RKO (cell line): ENCODE data around the gene CISD1.
A peak's percentile ranks its signal among the peaks of the same experiment; 100 is the strongest.

ENCODE experiments used
- DNase-seq: peaks from one replicate; pipeline ENCODE4 v3.0.0-alpha.2; 2016; ENCODE audit warnings: low spot score

CISD1 gene

GRCh38 chr10:58311026-58311425, 42.1 kb downstream of the CISD1 start:
- DNase-seq = no peak

DNA sequence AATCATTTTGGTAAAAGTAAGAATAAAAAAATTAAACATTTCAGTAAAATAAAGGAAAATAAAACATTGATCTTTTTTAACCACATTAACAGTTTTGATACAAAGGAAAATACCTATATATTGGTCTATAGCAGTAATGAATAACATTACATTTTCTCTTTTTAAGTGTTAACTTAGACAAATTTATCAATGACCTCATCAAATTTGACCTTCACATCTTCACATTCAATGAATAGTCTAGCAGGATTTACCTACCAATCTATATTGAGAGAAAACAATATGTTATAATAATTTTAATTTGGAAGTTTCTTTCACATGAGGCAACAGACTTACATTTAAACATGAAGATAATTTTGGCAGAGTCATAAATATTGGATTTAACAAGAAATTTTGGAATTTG, 47.9 kb downstream of the CISD1 start:
- DNase-seq = no peak

- no peak for DNase-seq
These were observed 49.4 kb downstream of the CISD1 start for GRCh38 chr10:58318346-58318745.

DNA sequence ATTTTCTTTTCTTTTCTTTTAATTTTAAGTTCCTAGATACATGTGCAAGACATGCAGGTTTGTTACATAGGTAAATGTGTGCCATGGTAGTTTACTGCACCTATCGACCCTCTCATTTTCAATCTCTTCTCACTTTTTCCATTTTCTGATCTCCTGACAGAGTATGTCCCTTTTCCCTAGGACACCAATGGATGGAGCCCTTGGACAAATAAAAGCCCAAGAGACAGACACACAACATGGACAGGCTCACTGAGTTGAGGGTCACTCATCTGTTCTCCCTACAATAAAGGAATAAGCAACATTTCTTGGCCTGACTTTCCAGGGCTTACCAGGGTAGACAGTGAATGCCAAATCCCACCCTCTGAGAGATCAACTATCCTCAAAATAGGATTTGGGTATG, 50.6 kb downstream of the CISD1 start:
- DNase-seq = no peak

- no peak for DNase-seq
These were observed 51.5 kb downstream of the CISD1 start for GRCh38 chr10:58320351-58321049.

DNA sequence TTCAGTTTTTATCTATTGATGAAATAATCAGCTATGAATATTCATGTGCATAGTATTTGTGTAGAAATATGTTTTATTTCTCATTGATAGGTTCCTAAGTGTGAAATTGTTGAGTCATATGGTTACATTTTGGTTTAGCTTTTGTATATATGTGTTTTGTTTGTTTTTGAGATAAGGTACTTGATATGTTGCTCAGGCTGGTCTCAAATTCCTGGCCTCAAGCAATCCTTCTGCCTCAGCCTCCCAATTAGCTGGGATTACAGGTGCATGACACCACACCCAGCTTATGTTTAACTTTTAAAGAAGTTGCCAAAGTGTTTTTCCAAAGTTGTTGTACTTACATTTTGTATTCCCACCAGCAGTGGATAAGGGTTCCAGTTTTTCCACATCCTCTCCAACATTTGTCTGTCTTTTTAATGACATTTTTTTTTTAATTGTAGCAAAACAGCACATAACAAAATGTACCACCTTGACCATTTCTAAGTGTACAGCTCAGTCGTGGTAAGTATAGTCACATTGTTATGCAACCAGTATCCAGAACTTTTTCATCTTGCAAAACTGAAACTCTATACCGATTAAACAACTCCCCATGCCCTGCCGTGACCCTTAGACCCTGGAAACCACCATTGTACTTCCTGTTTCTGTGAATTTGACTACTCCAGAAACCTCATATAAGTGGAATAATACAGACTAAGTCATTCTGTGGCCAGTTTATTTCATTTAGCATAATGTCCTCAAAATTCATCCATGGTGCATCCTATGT, 53.3 kb downstream of the CISD1 start:
- no peak for DNase-seq

- DNase-seq = no peak
These were observed 53.9 kb downstream of the CISD1 start for GRCh38 chr10:58322835-58323209.

- DNase-seq = no peak
These were observed 58.0 kb downstream of the CISD1 start for GRCh38 chr10:58326967-58327381.

GRCh38 chr10:58328233-58328632, 59.3 kb downstream of the CISD1 start:
- no peak for DNase-seq

GRCh38 chr10:58330431-58330830, 61.5 kb downstream of the CISD1 start:
- DNase-seq = no peak

DNA sequence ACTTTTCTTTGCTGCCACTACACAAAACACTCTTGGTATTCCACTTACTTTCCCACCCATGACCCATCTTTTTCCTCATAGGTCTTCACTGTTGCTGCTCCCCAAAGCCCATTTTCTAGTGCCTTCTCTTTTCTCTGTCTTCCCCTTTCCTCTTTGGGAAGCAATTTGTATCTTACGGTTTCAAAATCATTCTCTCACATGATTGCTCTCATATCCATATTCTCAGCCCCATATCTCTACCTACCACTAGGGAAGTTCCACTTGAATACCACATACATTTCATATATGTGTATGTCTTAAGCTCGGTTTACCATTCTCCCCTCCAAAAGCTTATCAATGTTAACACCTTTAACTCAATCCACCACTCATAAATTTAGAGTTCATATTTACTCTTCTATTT, 62.7 kb downstream of the CISD1 start:
- no peak for DNase-seq

DNA sequence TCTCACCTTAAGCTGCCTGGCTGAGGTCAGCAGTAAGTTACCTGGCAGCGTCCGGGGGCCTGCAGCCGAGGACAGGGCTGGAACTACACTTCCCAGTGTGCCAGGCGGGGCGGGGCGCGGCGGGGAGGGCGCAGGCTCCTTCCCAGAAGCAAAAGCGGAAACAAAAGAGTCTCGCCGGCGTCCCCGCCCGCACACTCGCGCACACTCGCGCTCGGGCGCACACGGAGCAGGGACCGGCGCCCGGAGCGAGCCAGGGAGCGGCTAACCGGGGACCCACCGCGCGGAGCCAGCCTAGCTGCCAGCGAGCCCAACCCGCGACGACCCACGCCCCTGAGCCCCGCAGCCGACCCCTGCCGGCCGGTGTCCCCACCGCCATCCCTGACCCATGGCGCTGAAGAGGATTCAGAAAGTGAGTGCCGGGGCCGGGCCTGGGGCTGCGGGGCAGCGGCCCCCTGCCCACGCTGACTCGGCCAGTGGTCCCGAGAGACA, 65.9 kb downstream of the CISD1 start, which contains the start of gene UBE2D1:
Gene UBE2D1, plus strand, starts transcription at position 190 of the 489 bp plus-strand sequence. Its CDS starts 196 bp downstream, at position 386.
- peak; percentile 78 for DNase-seq

DNA sequence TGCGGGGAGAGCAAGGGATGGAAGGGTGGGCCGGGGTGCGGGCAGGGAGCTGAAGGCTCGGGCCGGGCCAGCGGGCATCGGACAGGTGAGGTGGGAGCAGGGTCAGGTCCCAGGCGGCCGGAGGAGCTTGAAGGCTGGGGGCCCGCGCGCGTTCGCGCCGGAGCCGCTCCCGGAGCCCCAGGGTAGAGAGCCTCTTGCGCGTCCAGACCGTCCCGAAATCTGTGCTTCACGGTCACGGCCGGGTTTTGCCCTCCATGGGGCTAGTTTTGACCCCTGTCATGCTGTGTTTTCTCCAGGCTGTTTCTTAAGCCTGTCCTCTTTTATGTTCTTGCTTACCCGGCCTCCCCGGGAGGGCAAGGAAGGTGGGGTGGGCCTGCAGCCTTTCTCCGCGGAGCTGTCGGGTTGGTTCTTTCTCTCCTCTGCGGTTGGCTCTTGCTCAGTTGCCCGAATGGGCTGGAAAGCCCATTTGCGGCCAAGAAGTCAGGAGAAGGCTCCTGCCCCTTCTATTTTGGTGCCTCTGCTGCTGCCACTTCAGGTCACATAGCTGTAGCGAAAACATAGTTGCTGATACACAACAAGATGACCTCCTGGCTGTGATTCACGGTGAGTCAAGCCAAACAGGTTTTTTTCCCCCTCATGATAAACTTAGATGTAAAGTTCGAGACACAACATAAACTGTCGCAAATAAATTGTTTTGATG, 66.5 kb downstream of the CISD1 start:
- peak; percentile 91 for DNase-seq

- peak; percentile 10 for DNase-seq
These were observed 67.3 kb downstream of the CISD1 start for GRCh38 chr10:58336242-58336641.
